Activated T-helper 17 cell treated with anti-CD3 and anti-CD28 coated beads, Interleukin-2, amount 50 U/mL, for 72 hours (primary cell): Measurements from ENCODE around the gene PARP8. TPM values are rescaled to one million over a fixed set of nuclear protein-coding genes. Genes with fewer than 3 reads are reported as not detected.
A peak's percentile ranks its signal among the peaks of the same experiment; 100 is the strongest.
"Not testable (repeated sequence)": the region's sequence is repeated elsewhere in the genome, so short reads cannot be mapped to it uniquely, and the experiment has no call there.

Experiments
- ATAC-seq: fragments of 150-1000 bp; cut with Tn5 transposase; replicated peaks from 2 replicates; pipeline ENCODE4 v1.10.0; 2021; ENCODE audit warnings: mild to moderate bottlenecking, moderate library complexity
- H3K27ac Mint-ChIP-seq: one replicate; pipeline ENCODE4 v1.8.0; 2022; ENCODE audit warnings: mixed read lengths
- H3K27me3 Mint-ChIP-seq: one replicate; pipeline ENCODE4 v1.8.0; 2022; ENCODE audit warnings: mixed read lengths
- H3K36me3 Mint-ChIP-seq: one replicate; pipeline ENCODE4 v1.8.0; 2022; ENCODE audit warnings: low read depth, mild to moderate bottlenecking, mixed read lengths
- H3K4me1 Mint-ChIP-seq: one replicate; pipeline ENCODE4 v1.8.0; 2022; ENCODE audit warnings: mixed read lengths
- H3K4me3 Mint-ChIP-seq: one replicate; pipeline ENCODE4 v1.8.0; 2022; ENCODE audit warnings: mild to moderate bottlenecking, mixed read lengths
- H3K9me3 Mint-ChIP-seq: one replicate; pipeline ENCODE4 v1.8.0; 2022; ENCODE audit warnings: mixed read lengths
- total RNA-seq, 2 donors: library from RNA; stranded (reverse); gene quantifications; one replicate each; pipeline ENCODE4 v1.2.3, GENCODE V29; 2022

The PARP8 gene
- total RNA-seq, 2 donors from 2014 or later = 32.4 to 57.2 TPM

DNA sequence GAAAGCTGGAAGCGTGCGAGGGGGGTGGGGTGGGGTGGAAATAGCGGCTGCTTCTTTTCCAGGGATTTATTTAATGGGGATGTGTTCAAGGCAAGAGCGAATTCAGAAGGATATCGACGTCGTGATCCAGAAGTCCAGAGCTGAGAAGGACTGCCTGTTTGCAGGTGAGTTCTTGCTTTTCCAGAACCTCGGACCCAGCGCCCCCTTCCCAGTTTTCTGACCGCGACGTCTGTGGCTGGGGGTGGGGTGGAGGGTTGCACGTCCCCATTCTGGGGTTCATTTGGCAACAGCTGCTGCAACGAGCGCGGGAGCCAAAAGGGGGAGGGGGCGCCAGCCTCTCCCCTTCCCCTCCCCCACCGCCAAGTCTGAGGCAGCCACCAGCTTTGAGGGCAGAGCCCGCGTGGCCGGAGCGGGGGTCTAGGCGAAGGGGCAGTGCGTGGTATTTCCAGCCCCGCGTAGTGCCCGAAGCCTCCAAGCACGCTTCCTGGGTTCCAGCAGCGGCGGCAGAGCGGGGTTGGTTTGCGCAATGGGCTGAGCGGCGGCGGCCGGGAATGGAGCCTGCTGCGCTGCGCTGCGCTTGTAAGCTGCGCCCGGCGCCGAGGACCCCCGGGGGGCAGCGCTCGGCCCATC lies 701 bp downstream of the PARP8 start:
- Mint-ChIP-seq H3K9me3 (no peaks in the 10 kb centered on the region), H3K27me3 (no peaks in the 10 kb centered on the region), H3K4me3 (peak overlapping the region; percentile 99), H3K27ac (peak overlapping the region; percentile 99), H3K36me3 (peaks cover 31% of the 10 kb centered on the region), H3K4me1 (peaks cover 27% of the 10 kb centered on the region)
- peak; percentile 59 for ATAC-seq

DNA sequence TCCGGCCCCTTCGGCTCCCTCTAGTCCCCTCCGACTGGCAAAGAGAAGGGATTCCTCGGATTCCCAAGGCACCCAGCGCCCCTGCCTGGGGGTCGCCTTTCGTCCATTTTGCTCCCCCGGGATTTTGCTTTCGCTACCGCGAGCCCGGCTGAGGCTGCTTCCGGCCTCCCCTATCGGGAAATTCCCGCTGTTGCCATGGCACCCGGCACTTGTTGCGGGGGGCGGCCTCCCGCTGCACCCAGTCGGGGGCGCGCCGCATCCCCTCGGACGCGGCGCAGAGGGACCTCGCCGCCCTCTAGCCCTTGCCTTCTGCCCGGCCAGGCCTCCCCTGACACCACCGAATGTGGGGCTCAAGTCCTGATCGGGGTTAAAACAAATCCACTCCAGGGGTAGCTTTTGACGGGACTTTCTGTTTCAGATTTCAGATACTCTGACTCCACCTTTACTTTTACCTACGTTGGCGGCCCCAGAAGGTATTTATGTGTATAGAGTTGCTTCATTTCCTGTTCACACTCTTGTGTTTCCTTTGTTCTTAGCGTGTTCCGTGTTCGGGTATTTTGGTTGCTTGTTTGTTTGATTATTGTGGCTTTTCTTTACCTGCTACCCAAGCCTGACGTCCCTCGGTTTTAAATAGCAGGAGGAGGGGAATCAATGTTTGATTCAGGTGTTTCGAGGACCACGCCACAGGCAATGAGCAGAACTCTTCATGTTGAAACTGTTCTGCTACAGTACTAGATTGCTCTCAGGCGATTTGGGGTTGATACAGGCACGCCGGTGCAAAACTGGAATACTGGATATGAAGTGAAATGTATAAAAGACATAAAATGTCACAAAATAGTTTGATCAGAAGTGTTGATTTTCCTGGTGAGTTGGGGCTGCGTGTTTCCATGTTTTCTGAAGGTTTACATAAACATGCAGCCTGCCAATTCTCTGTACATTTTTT lies 1.5 kb downstream of the PARP8 start:
- Mint-ChIP-seq H3K4me1 (peaks cover 33% of the 10 kb centered on the region), H3K27ac (peak overlapping the region; percentile 99), H3K27me3 (no peaks in the 10 kb centered on the region), H3K4me3 (peak overlapping the region; percentile 99), H3K36me3 (peaks cover 35% of the 10 kb centered on the region), H3K9me3 (no peaks in the 10 kb centered on the region)
- peak; percentile 70 for ATAC-seq

DNA sequence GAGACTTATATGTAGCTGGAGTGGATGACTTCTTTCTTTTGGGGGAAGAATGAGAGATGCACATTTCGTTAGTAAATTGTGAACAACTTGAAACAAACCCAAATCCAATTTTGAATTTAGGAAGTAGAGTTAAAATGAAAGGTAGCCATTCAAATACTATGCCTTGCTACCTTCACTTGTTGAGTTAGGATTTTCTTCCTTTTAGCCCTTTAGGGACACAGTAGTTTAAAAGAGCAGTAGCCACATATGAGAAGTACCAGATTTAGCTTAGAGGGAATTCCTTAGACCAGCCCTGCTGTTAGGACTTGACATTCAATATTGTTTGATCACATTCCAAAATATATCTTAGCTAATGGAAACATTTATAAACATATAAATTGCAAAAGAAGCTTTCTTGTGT lies 2.2 kb downstream of the PARP8 start:
- peaks cover 39% of the 10 kb centered on the region for H3K36me3 Mint-ChIP-seq
- H3K4me3 Mint-ChIP-seq = peak overlapping the region; percentile 99
- H3K4me1 Mint-ChIP-seq = peaks cover 38% of the 10 kb centered on the region
- ATAC-seq, H3K27me3 Mint-ChIP-seq, H3K9me3 Mint-ChIP-seq: not testable (repeated sequence)
- H3K27ac Mint-ChIP-seq = peak overlapping the region; percentile 99

DNA sequence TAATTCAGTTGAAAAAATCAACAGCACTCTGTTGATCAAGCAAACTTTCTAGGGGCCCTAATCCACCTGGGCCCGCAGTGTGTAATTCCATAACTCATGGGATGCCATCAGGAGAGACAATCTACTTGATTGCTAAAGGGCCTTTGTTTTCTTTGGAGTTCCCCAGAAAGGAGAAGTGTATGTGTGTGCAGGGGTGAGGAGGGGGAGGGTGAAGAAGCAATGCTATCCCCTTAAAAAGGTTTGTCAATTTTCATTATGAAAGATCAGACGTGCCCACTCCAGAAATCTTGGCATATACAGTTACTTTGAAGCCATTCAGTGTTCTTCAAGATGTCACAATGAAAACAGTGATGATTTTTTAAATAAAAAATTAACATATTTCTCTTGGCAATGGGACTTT lies 6.2 kb downstream of the PARP8 start:
- H3K27ac Mint-ChIP-seq = no peak overlapping the region
- no peak for ATAC-seq

DNA sequence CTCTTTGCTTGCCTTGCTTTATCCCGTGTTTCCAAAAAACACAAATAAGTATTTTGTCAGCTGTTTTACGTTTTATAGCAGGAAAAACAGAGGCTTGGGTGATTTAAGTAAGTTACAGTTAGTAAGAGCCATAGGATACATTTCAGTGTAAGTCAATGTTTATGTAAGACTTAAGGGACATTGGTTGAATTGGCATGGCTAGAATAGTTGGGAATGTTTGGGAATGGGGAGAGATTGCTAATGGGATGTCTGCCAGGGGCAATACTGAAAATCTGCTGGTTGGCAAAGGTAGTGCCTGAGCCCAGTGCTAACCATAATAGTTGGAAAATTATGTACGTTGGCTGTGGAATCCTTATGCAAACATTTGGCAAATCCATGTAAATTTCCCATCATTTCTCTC lies 7.0 kb downstream of the PARP8 start:
- ATAC-seq, H3K9me3 Mint-ChIP-seq, H3K27me3 Mint-ChIP-seq, H3K27ac Mint-ChIP-seq: not testable (repeated sequence)
- peaks cover 56% of the 10 kb centered on the region for H3K36me3 Mint-ChIP-seq
- peaks cover 47% of the 10 kb centered on the region for H3K4me1 Mint-ChIP-seq
- H3K4me3 Mint-ChIP-seq = peak overlapping the region; percentile 13

More for the DNA sequence above, 6.2 kb downstream of the PARP8 start:
- peaks cover 47% of the 10 kb centered on the region for H3K4me1 Mint-ChIP-seq
- peak overlapping the region; percentile 55 for H3K4me3 Mint-ChIP-seq
- peaks cover 64% of the 10 kb centered on the region for H3K36me3 Mint-ChIP-seq
- H3K27me3 Mint-ChIP-seq = no peaks in the 10 kb centered on the region
- no peaks in the 10 kb centered on the region for H3K9me3 Mint-ChIP-seq

DNA sequence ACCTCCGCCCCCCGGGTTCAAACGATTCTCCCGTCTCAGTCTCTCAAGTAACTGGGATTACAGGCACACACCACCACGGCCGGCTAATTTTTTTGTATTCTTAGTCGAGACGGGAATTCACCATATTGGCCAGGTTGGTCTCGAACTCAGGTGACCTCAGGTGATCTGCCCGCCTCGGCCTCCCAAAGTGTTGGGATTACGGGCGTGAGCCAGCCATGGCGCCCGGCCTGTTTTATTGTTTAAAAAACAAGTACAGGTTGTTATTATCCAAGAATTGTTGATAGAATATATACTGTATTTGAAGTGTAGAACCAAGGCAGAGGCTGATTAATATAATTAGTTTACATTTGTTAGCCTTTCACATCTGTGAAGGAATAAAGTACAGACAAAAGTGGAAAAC lies 8.9 kb downstream of the PARP8 start:
- H3K27me3 Mint-ChIP-seq = no peaks in the 10 kb centered on the region
- no peak overlapping the region for H3K4me3 Mint-ChIP-seq
- ATAC-seq = no peak
- H3K4me1 Mint-ChIP-seq = peaks cover 51% of the 10 kb centered on the region
- H3K27ac Mint-ChIP-seq = no peak overlapping the region
- H3K36me3 Mint-ChIP-seq = peaks cover 59% of the 10 kb centered on the region
- H3K9me3 Mint-ChIP-seq = no peaks in the 10 kb centered on the region

DNA sequence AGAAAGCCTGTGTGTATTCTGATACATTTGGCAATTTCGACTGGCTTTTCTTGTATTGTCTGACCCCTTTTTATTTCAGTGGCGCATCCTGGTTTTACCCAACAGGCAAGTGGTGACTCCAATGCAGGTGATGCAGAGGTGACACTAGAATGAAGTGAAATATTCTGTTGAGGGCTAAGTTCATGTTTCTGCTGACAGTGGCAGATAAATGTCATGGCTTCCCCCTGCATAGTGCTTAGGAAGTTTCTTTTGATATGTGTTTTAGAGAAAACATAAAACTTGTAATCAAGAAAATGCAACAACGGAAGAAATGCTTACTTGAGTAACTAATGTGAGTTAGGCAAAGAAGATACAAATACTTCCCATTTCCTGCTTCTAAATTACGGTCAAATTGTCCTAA lies 13.1 kb downstream of the PARP8 start:
- Mint-ChIP-seq H3K4me3 (peak overlapping the region; percentile 57), H3K36me3 (peaks cover 36% of the 10 kb centered on the region), H3K27ac (peak overlapping the region; percentile 75), H3K4me1 (peaks cover 26% of the 10 kb centered on the region)
- H3K9me3 Mint-ChIP-seq, ATAC-seq, H3K27me3 Mint-ChIP-seq: not testable (repeated sequence)

DNA sequence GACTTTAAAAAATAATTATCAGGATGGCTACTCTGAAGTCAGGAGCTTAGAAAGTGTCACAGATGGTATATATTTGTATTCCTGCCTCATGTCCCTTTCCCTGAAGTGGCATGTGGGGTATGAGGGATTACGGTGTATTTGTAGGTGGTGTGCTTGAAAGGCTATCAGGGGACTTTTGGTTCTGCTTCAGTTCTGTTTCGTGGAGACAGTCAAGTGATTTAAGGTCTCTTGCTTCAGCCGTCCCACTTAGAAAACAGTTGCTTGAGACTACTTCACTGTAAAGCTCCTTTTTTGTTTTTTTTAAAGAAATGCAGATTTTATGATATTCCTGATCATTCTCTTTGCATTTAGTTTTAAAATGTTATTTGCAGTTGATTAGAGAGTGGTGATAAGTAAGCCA lies 18.3 kb downstream of the PARP8 start:
- peaks cover 31% of the 10 kb centered on the region for H3K4me1 Mint-ChIP-seq
- H3K36me3 Mint-ChIP-seq = peaks cover 33% of the 10 kb centered on the region
- no peaks in the 10 kb centered on the region for H3K9me3 Mint-ChIP-seq
- H3K27me3 Mint-ChIP-seq = no peaks in the 10 kb centered on the region
- no peak for ATAC-seq
- H3K27ac Mint-ChIP-seq = no peak overlapping the region
- no peak overlapping the region for H3K4me3 Mint-ChIP-seq

DNA sequence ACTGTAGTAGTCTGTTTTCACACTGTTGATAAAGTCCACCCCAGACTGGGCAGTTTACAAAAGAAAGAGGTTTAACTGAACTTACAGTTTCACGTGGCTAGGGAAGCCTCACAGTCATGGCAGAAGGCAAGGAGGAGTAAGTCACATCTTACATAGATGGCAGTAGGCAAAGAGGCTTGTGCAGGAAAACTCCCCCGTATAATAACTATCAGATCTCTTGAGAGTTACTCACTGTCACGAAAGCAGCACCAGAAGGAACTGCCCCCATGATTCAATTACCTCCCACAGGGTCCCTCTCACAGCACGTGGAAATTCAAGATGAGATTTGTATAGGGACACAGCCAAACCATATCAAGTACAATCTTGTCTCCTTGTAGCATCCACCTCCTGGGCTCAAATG lies 21.1 kb downstream of the PARP8 start:
- peaks cover 32% of the 10 kb centered on the region for H3K4me1 Mint-ChIP-seq
- ATAC-seq = peak; percentile 59
- no peaks in the 10 kb centered on the region for H3K27me3 Mint-ChIP-seq
- H3K36me3 Mint-ChIP-seq = peaks cover 31% of the 10 kb centered on the region
- peak overlapping the region; percentile 6 for H3K4me3 Mint-ChIP-seq
- no peaks in the 10 kb centered on the region for H3K9me3 Mint-ChIP-seq
- H3K27ac Mint-ChIP-seq = peak overlapping the region; percentile 73

DNA sequence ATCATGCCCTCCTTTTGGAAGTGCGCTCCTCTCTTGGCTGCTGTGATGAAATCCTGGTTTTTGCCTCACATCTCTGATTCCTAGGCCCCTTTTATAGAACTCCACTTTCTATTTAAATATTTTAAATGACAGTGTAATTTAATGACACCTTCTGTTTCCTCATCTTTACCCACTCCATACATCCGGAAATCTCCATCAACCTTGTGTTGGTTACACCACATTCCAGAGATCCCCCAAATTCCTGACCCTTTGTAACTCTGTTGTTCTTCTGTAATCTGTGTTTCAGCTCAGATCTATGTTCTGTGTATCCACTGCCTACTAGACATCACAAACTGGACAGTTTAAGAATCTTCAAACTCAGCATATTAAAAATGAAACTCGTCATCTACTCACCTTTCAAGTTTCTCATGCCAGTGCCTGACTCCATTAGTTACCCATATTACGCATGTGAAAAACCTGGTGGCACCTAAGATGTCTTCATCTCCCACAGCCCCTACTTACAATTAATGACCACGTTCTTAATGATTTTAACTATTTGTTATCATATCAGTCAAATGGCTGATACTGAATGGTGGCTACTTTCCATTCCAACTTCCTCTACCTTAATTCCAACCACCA lies 25.1 kb downstream of the PARP8 start:
- Mint-ChIP-seq H3K9me3 (no peaks in the 10 kb centered on the region), H3K4me1 (peaks cover 29% of the 10 kb centered on the region), H3K27ac (no peak overlapping the region), H3K4me3 (no peak overlapping the region), H3K27me3 (no peaks in the 10 kb centered on the region), H3K36me3 (peaks cover 13% of the 10 kb centered on the region)
- ATAC-seq = peak; percentile 70

DNA sequence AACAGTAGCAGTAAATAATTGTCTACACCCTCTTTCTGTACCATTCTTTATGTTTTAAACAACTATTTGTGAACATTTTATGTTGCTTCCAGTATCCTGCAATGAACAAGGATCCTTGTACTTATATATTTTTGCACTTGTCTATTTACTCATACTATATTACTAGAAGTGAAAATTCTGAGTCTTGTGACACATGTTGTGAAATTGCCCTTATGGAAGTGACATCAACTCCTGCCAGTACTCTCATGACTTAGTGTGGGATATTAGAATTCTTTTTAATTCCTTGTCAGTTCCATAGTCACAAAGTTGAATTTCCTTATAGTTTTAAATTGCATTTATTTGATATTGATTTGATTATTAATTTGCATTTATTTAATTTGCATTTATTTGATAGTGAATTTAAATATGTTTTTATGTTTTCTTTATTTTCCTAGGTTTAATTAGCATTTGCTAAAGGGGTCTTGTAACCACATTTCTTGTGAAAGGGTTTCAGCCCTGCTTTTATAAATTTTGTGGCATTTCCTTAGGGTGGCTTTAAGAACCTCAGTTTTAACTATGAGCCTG lies 27.7 kb downstream of the PARP8 start:
- H3K36me3 Mint-ChIP-seq = peaks cover 6% of the 10 kb centered on the region
- H3K4me1 Mint-ChIP-seq = peaks cover 28% of the 10 kb centered on the region
- no peaks in the 10 kb centered on the region for H3K27me3 Mint-ChIP-seq
- no peaks in the 10 kb centered on the region for H3K9me3 Mint-ChIP-seq
- peak; percentile 79 for ATAC-seq
- no peak overlapping the region for H3K4me3 Mint-ChIP-seq
- H3K27ac Mint-ChIP-seq = peak overlapping the region; percentile 60

DNA sequence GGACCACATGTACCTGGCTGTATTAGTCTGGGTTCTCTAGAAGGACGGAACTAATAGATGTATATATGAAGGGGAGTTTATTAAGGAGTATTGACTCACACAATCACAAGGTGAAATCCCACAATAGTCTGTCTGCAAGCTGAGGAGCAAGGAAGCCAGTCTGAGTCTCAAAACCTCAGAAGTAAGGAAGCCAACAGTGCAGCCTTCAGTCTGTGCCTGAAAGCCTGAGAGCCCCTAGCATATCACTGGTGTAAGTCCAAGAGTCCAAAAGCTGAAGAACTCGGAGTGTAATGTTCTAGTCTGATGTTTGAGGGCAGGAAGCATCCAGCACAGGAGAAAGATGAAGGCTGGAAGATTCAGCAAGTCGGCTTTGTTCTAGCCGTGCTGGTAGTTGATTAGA lies 28.2 kb downstream of the PARP8 start:
- H3K36me3 Mint-ChIP-seq, H3K4me3 Mint-ChIP-seq, ATAC-seq, H3K27ac Mint-ChIP-seq, H3K9me3 Mint-ChIP-seq, H3K27me3 Mint-ChIP-seq: not testable (repeated sequence)
- peaks cover 28% of the 10 kb centered on the region for H3K4me1 Mint-ChIP-seq

DNA sequence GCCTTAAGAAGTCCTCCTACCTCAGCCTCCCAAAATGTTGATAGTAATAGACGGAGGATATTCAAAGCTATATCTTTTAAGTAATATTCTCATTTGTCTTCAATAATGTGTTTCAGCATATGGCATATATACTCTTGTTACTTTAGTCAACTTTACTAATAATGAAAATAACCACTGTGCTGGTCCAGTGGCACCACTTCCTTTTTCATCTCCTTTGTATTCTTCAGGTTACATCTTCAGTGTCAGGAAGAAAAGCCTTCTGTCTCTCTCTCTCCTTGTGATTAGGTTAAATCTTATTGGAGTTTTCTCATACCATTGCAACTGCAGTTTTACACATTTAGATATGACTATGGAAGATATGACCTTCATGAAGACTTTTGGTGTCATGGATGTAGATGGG lies 31.3 kb downstream of the PARP8 start:
- ATAC-seq = no peak
- H3K4me1 Mint-ChIP-seq = peaks cover 36% of the 10 kb centered on the region
- H3K36me3 Mint-ChIP-seq = peaks cover 6% of the 10 kb centered on the region
- H3K27me3 Mint-ChIP-seq = no peaks in the 10 kb centered on the region
- H3K9me3 Mint-ChIP-seq = no peaks in the 10 kb centered on the region
- H3K4me3 Mint-ChIP-seq = peak overlapping the region; percentile 5
- H3K27ac Mint-ChIP-seq = peak overlapping the region; percentile 93

DNA sequence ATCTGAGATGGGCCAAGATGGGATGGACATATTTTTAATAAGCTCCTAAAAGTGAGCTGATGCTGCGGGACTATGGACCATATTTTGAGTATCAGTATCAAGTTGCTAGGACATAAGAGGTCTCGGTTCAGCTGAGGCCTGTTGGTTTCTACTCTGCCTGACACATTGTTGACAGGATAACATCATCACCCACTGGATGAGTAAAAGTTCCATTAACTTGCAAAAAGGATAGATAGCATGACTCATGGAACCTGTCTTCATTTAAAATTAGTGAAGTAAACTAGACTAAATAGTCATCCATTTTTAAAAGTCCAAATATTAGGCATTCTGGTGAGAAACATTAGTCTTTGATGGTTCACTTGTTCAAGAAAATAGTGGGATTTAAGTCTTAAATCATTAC lies 33.3 kb downstream of the PARP8 start:
- Mint-ChIP-seq H3K9me3 (no peaks in the 10 kb centered on the region), H3K4me1 (peaks cover 47% of the 10 kb centered on the region), H3K36me3 (peaks cover 6% of the 10 kb centered on the region), H3K27ac (peak overlapping the region; percentile 93), H3K4me3 (peak overlapping the region; percentile 68), H3K27me3 (no peaks in the 10 kb centered on the region)
- ATAC-seq = peak; percentile 97
